ENCODE data around the gene HS3ST3B1.

Gene HS3ST3B1

GRCh38 chr17:14302431-14303099, 1.7 kb downstream of the HS3ST3B1 start:
- no peak for DNase-seq (ENCODE audit: low read depth)
- TF ChIP-seq CTCF (IDR thresholded peaks at IDR 0.05; ENCODE audit: control insufficient read depth, insufficient read depth, low read depth, low read length, missing control alignments): peak; percentile 65
- peak overlapping the region; percentile 86 for H3K4me3 ChIP-seq (ENCODE audit: control insufficient read depth, low read depth, low read length)

GRCh38 chr17:14303343-14304221, 2.7 kb downstream of the HS3ST3B1 start:
- TF ChIP-seq CTCF (IDR thresholded peaks at IDR 0.05; ENCODE audit: control insufficient read depth, insufficient read depth, low read depth, low read length, missing control alignments): no peak
- DNase-seq (ENCODE audit: low read depth): no peak
- H3K4me3 ChIP-seq (ENCODE audit: control insufficient read depth, low read depth, low read length): peak overlapping the region; percentile 86

GRCh38 chr17:14304222-14304772, 3.4 kb downstream of the HS3ST3B1 start:
- no peak for DNase-seq (ENCODE audit: low read depth)
- TF ChIP-seq CTCF (IDR thresholded peaks at IDR 0.05; ENCODE audit: control insufficient read depth, insufficient read depth, low read depth, low read length, missing control alignments): no peak
- peak overlapping the region; percentile 86 for H3K4me3 ChIP-seq (ENCODE audit: control insufficient read depth, low read depth, low read length)

- DNase-seq (ENCODE audit: low read depth): no peak
- TF ChIP-seq CTCF (IDR thresholded peaks at IDR 0.05; ENCODE audit: control insufficient read depth, insufficient read depth, low read depth, low read length, missing control alignments): no peak
- peak overlapping the region; percentile 86 for H3K4me3 ChIP-seq (ENCODE audit: control insufficient read depth, low read depth, low read length)
Observed at GRCh38 chr17:14304773-14305517, 4.1 kb downstream of the HS3ST3B1 start.

GRCh38 chr17:14305785-14306496, 5.1 kb downstream of the HS3ST3B1 start:
- H3K4me3 ChIP-seq (ENCODE audit: control insufficient read depth, low read depth, low read length): no peak overlapping the region
- DNase-seq (ENCODE audit: low read depth): no peak
- no peak for TF ChIP-seq CTCF (IDR thresholded peaks at IDR 0.05; ENCODE audit: control insufficient read depth, insufficient read depth, low read depth, low read length, missing control alignments)

- no peak for TF ChIP-seq CTCF (IDR thresholded peaks at IDR 0.05; ENCODE audit: control insufficient read depth, insufficient read depth, low read depth, low read length, missing control alignments)
- H3K4me3 ChIP-seq (ENCODE audit: control insufficient read depth, low read depth, low read length): no peak overlapping the region
- DNase-seq (ENCODE audit: low read depth): no peak
Observed at GRCh38 chr17:14306596-14306995, 5.7 kb downstream of the HS3ST3B1 start.
